HepG2 (cell line): ENCODE data around the gene RBFOX1. TPM values are rescaled to one million over a fixed set of nuclear protein-coding genes. Genes with fewer than 3 reads are reported as not detected.

Source experiments
- ATAC-seq: fragments of 200-7000 bp; cut with Tn5 transposase; 3 replicates; pipeline ENCODE4 v1.9.1; 2020; ENCODE audit warnings: mild to moderate bottlenecking, moderate library complexity
- BruUV-seq: library from RNA; stranded (reverse); fragments of 400-500 nt; replicated peaks from 2 replicates; lab custom pipeline; 2021; lab: Mats Ljungman, UMichigan
- CTCF ChIA-PET: fragments of 300-600 bp; formaldehyde crosslinking; extraction: SDS; loops from one replicate; lab custom pipeline; 2021; ENCODE audit warnings: low total read pairs, inconsistent platforms, low intra/inter-chr PET ratio; lab: Yijun Ruan, JAX
- POLR2A ChIA-PET: fragments of 350-600 bp; sonication (Branson Sonifier 250); formaldehyde crosslinking; loops from one replicate; lab custom pipeline; 2020; ENCODE audit warnings: antibody characterized with exemption, inconsistent platforms; lab: Yijun Ruan, JAX
- DNase-seq: peaks from one replicate; pipeline ENCODE4 v3.0.0-alpha.2; 2015; ENCODE audit warnings: low spot score
- FAIRE-seq: peaks from 3 replicates; lab custom pipeline; 2011; peaks lifted over from hg19 to GRCh38; lab: Jason Lieb, UNC
- H2AFZ ChIP-seq: one replicate; pipeline ENCODE4 v1.6.1; 2011; ENCODE audit warnings: low read length, inconsistent platforms
- H3K27ac ChIP-seq: fragments of 300-600 bp; 3 replicates; pipeline ENCODE4 v1.8.0; 2011; ENCODE audit warnings: mixed run types, mild to moderate bottlenecking, mixed read lengths, low read length, inconsistent platforms; ENCODE audit not compliant: insufficient read depth; ENCODE audit errors: extremely low read length
- H3K27me3 ChIP-seq, 2 experiments: fragments of 200-600 bp in 1 of 2; 2 replicates in 1 of 2; 3 replicates in 1 of 2; pipeline versions ENCODE4 v1.6.0 to v1.8.0; 2011; ENCODE audit warnings: low read length in 2 of 2, mild to moderate bottlenecking in 2 of 2, moderate library complexity in 2 of 2, inconsistent platforms in 1 of 2; ENCODE audit not compliant: insufficient read depth in 2 of 2, control insufficient read depth in 1 of 2
- H3K36me3 ChIP-seq, 2 experiments: fragments of 200-600 bp in 1 of 2; replicated peaks in 1 of 2; 2 replicates in 1 of 2; 3 replicates in 1 of 2; pipeline versions ENCODE4 v1.5.1 to v1.8.0; 2011; ENCODE audit warnings: low read length in 2 of 2, inconsistent platforms in 1 of 2; ENCODE audit not compliant: insufficient read depth in 2 of 2, control insufficient read depth in 1 of 2
- H3K4me1 ChIP-seq: 2 replicates; pipeline ENCODE4 v1.5.1; 2012; ENCODE audit warnings: low read length, inconsistent platforms; ENCODE audit not compliant: insufficient read depth
- H3K4me2 ChIP-seq: 2 replicates; pipeline ENCODE4 v1.6.0; 2011; ENCODE audit warnings: low read depth, low read length, inconsistent platforms
- H3K4me3 ChIP-seq, 3 experiments: fragments of 200-600 bp in 1 of 3; sonication (generic), shearing (Covaris generic) in 1 of 3; replicated peaks in 1 of 3; 2 replicates each; pipeline ENCODE4 v1.5.1; 2011 to 2016; ENCODE audit warnings: low read length in 3 of 3, inconsistent platforms in 2 of 3, low read depth in 2 of 3, mild to moderate bottlenecking in 2 of 3, control low read depth in 1 of 3, mixed read lengths in 1 of 3; ENCODE audit not compliant: insufficient read depth in 1 of 3
- H3K79me2 ChIP-seq: one replicate; pipeline ENCODE4 v1.6.1; 2011; ENCODE audit warnings: low read length, inconsistent platforms; ENCODE audit not compliant: insufficient read depth
- H3K9ac ChIP-seq: 2 replicates; pipeline ENCODE4 v1.6.0; 2011; ENCODE audit warnings: mild to moderate bottlenecking, low read depth, low read length, inconsistent platforms; ENCODE audit not compliant: insufficient read depth
- H3K9me3 ChIP-seq: 2 replicates; pipeline ENCODE4 v1.5.1; 2012; ENCODE audit warnings: mild to moderate bottlenecking, low read length
- H4K20me1 ChIP-seq: 2 replicates; pipeline ENCODE4 v1.6.0; 2011; ENCODE audit warnings: inconsistent platforms, mild to moderate bottlenecking, low read length, moderate library complexity; ENCODE audit not compliant: insufficient read depth
- CAMTA2 ChIP-seq: sonication (generic); formaldehyde crosslinking; IDR thresholded peaks from 2 replicates; pipeline ENCODE4 v1.4.0; 2020; ENCODE audit warnings: mild to moderate bottlenecking, missing genetic modification reagents, borderline replicate concordance
- GATA4 ChIP-seq: sonication (generic); IDR thresholded peaks from 2 replicates; pipeline ENCODE4 v1.6.1; 2016; ENCODE audit warnings: antibody characterized with exemption, low read depth, borderline replicate concordance
- NFE2 ChIP-seq: sonication (generic); formaldehyde crosslinking; IDR thresholded peaks from 2 replicates; pipeline ENCODE4 v1.4.0; 2020; ENCODE audit warnings: missing genetic modification reagents
- NFYB ChIP-seq: sonication (generic); formaldehyde crosslinking; IDR thresholded peaks from 2 replicates; pipeline ENCODE4 v1.4.0; 2020; ENCODE audit warnings: missing genetic modification reagents
- SOX5 ChIP-seq: IDR thresholded peaks from 2 replicates; pipeline ENCODE4 v1.6.1; 2016; ENCODE audit warnings: borderline replicate concordance
- TCF7L2 ChIP-seq: IDR thresholded peaks from 2 replicates; pipeline ENCODE4 v1.6.1; 2011; ENCODE audit warnings: mild to moderate bottlenecking, low read depth, low read length, moderate library complexity
- ZNF234 ChIP-seq: sonication (generic); formaldehyde crosslinking; conservative IDR thresholded peaks from 2 replicates; pipeline ENCODE4 v1.5.1; 2020; ENCODE audit warnings: mild to moderate bottlenecking, missing genetic modification reagents
- ZNF530 ChIP-seq: sonication (generic); formaldehyde crosslinking; IDR thresholded peaks from 2 replicates; pipeline ENCODE4 v1.5.0; 2020; ENCODE audit warnings: low read depth, mild to moderate bottlenecking, missing genetic modification reagents
- ZNF674 ChIP-seq: sonication (generic); formaldehyde crosslinking; IDR thresholded peaks from 2 replicates; pipeline ENCODE4 v1.5.0; 2020; ENCODE audit warnings: low read depth, mild to moderate bottlenecking, missing genetic modification reagents
- WGBS: methylation state at CpG from one replicate; pipeline ENCODE4 v1.1.6; 2017; ENCODE audit warnings: low lambda C conversion rate; 5-methylcytosine and 5-hydroxymethylcytosine counted together
- in situ Hi-C: cut with HindIII; loops from 2 replicates; pipeline ENCODE4 v1.10.0; 2017; ENCODE audit warnings: low pct_unique_long_range_greater_than_20kb; ENCODE audit not compliant: extremely low pct_ligation_motif_present
- intact Hi-C: fragments of 100-400 bp; cut with micrococcal nuclease; formaldehyde crosslinking; loops from one replicate; pipeline ENCODE4 v1.10.0; 2022; ENCODE audit not compliant: unreplicated experiment
- polyA plus RNA-seq, 8 experiments: library from polyadenylated mRNA; depleted of rRNA in 3 of 8; stranded (reverse) in 7 of 8; unstranded in 1 of 8; fragments of >200 nt; fragmentation: Illumina TruSeq in 4 of 8; extraction: Trizol in 4 of 8; gene quantifications; 2 replicates each; pipeline versions ENCODE4 v1.2.1 to v1.2.3, GENCODE V29; 2011 to 2016; ENCODE audit warnings: low read depth in 4 of 8, missing spikeins in 1 of 8, mixed read lengths in 1 of 8; ENCODE audit not compliant: insufficient read depth in 1 of 8
- total RNA-seq, 5 experiments: library from RNA; depleted of rRNA; stranded (reverse); fragments of >200 nt; fragmentation: Illumina TruSeq; extraction: Trizol; gene quantifications; 2 replicates each; pipeline ENCODE4 v1.2.3, GENCODE V29; 2016; ENCODE audit warnings: low read depth in 1 of 5
- TF ChIP-seq, protein P1 (sequence below): sonication (generic); formaldehyde crosslinking; IDR thresholded peaks from 2 replicates; pipeline ENCODE4 v1.4.0; 2020; ENCODE audit warnings: missing genetic modification reagents, borderline replicate concordance
- TF ChIP-seq, protein P2 (sequence below): sonication (generic); formaldehyde crosslinking; IDR thresholded peaks from 2 replicates; pipeline ENCODE4 v1.4.0; 2020; ENCODE audit warnings: mild to moderate bottlenecking, missing genetic modification reagents
- TF ChIP-seq, protein P3 (sequence below): sonication (generic); formaldehyde crosslinking; IDR thresholded peaks from 2 replicates; pipeline ENCODE4 v1.4.0; 2020; ENCODE audit warnings: low read depth, mild to moderate bottlenecking, missing genetic modification reagents
- TF ChIP-seq, protein P4 (sequence below): sonication (generic); formaldehyde crosslinking; conservative IDR thresholded peaks from 2 replicates; pipeline ENCODE4 v1.8.0; 2022; ENCODE audit warnings: low read depth, missing genetic modification reagents
- TF ChIP-seq, protein P5 (sequence below): IDR thresholded peaks from 2 replicates; pipeline ENCODE4 v1.6.1; 2016; ENCODE audit warnings: control low read depth

RBFOX1 gene
- total and polyA plus RNA-seq, 2 of the 13 experiments (the other 11 are each of a cell fraction or from before 2014, with no cell fraction given), result not detected

DNA sequence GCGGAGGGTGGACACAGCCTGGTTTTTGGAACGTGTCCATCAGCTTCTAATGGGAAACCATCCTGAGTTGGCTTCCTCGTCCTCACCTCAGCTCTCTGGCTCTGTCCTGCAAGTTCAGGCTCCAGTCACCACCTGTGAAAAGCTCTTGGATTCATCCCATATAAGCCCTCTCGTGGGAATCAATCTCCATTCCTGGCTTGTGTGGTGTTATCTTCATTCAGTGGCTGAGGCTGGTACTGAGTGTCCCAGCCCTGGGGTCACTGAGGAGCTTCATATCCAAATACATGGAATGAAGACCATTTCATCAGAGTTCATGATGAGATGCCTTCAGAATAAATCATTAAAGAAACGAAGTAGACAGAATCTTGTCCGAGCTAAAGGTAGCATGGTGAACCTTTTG, 189.2 kb downstream of the RBFOX1 start (continued):
- TF ChIP-seq, protein P1, sequence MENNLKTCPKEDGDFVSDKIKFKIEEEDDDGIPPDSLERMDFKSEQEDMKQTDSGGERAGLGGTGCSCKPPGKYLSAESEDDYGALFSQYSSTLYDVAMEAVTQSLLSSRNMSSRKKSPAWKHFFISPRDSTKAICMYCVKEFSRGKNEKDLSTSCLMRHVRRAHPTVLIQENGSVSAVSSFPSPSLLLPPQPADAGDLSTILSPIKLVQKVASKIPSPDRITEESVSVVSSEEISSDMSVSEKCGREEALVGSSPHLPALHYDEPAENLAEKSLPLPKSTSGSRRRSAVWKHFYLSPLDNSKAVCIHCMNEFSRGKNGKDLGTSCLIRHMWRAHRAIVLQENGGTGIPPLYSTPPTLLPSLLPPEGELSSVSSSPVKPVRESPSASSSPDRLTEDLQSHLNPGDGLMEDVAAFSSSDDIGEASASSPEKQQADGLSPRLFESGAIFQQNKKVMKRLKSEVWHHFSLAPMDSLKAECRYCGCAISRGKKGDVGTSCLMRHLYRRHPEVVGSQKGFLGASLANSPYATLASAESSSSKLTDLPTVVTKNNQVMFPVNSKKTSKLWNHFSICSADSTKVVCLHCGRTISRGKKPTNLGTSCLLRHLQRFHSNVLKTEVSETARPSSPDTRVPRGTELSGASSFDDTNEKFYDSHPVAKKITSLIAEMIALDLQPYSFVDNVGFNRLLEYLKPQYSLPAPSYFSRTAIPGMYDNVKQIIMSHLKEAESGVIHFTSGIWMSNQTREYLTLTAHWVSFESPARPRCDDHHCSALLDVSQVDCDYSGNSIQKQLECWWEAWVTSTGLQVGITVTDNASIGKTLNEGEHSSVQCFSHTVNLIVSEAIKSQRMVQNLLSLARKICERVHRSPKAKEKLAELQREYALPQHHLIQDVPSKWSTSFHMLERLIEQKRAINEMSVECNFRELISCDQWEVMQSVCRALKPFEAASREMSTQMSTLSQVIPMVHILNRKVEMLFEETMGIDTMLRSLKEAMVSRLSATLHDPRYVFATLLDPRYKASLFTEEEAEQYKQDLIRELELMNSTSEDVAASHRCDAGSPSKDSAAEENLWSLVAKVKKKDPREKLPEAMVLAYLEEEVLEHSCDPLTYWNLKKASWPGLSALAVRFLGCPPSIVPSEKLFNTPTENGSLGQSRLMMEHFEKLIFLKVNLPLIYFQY (CRISPR knock-in tag), result no peak
- TF ChIP-seq, protein P2, sequence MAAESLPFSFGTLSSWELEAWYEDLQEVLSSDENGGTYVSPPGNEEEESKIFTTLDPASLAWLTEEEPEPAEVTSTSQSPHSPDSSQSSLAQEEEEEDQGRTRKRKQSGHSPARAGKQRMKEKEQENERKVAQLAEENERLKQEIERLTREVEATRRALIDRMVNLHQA (CRISPR knock-in tag), result no peak
- TF ChIP-seq, protein P3, sequence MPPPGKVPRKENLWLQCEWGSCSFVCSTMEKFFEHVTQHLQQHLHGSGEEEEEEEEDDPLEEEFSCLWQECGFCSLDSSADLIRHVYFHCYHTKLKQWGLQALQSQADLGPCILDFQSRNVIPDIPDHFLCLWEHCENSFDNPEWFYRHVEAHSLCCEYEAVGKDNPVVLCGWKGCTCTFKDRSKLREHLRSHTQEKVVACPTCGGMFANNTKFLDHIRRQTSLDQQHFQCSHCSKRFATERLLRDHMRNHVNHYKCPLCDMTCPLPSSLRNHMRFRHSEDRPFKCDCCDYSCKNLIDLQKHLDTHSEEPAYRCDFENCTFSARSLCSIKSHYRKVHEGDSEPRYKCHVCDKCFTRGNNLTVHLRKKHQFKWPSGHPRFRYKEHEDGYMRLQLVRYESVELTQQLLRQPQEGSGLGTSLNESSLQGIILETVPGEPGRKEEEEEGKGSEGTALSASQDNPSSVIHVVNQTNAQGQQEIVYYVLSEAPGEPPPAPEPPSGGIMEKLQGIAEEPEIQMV (CRISPR knock-in tag), result no peak
- no peak for TF ChIP-seq TCF7L2
- TF ChIP-seq, all 625 proteins: peak for 0

DNA sequence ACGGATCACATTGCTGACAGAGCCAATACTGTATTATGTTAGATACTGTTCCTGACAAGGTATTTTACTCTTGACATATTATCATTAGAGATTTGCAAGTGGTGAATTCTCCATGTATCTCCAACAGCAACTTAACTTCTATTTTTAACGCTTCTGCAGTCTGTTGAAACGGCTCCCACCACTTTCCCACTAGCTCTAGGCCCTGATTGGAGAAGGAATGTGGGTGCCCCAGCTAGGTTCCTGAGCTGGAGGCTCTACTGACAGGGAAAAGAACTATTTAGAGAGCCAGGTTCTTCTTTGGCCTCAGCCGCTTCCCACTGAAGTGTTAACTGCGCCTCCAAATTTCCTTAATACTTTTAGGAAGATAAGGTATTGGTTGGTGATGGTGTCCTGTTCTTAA, 191.8 kb downstream of the RBFOX1 start:
- no peak for ATAC-seq
- in situ Hi-C loops, result no loop called here

More for the DNA sequence above, 191.8 kb downstream of the RBFOX1 start:
- no peak overlapping the region for H3K9ac ChIP-seq
- H3K4me1 ChIP-seq, result no peaks in the 10 kb centered on the region
- TF ChIP-seq NFE2 (CRISPR knock-in tag) (no peak), NFYB (CRISPR knock-in tag) (no peak), ZNF674 (CRISPR knock-in tag) (no peak), GATA4 (no peak), SOX5 (CRISPR knock-in tag) (no peak), CAMTA2 (CRISPR knock-in tag) (no peak), ZNF530 (no peak), ZNF234 (CRISPR knock-in tag) (no peak)
- TF ChIP-seq, protein P4, sequence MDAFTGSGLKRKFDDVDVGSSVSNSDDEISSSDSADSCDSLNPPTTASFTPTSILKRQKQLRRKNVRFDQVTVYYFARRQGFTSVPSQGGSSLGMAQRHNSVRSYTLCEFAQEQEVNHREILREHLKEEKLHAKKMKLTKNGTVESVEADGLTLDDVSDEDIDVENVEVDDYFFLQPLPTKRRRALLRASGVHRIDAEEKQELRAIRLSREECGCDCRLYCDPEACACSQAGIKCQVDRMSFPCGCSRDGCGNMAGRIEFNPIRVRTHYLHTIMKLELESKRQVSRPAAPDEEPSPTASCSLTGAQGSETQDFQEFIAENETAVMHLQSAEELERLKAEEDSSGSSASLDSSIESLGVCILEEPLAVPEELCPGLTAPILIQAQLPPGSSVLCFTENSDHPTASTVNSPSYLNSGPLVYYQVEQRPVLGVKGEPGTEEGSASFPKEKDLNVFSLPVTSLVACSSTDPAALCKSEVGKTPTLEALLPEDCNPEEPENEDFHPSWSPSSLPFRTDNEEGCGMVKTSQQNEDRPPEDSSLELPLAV, result no peak
- TF ChIP-seq, protein P5, sequence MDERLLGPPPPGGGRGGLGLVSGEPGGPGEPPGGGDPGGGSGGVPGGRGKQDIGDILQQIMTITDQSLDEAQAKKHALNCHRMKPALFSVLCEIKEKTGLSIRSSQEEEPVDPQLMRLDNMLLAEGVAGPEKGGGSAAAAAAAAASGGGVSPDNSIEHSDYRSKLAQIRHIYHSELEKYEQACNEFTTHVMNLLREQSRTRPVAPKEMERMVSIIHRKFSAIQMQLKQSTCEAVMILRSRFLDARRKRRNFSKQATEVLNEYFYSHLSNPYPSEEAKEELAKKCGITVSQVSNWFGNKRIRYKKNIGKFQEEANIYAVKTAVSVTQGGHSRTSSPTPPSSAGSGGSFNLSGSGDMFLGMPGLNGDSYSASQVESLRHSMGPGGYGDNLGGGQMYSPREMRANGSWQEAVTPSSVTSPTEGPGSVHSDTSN (CRISPR knock-in tag), result no peak
- no TSS peak for BruUV-seq
- WGBS, result 10% methylated on average over 5 of the region's 5 CpGs
- no peaks in the 10 kb centered on the region for H3K36me3 ChIP-seq
- H3K79me2 ChIP-seq, result no peaks in the 10 kb centered on the region
- H3K9me3 ChIP-seq, result peaks cover 30% of the 10 kb centered on the region
- no peak for FAIRE-seq
- no peaks in the 10 kb centered on the region for H3K27me3 ChIP-seq
- H3K4me3 ChIP-seq, result no peak overlapping the region
- H4K20me1 ChIP-seq, result no peaks in the 10 kb centered on the region
- H3K4me2 ChIP-seq, result no peak overlapping the region
- DNase-seq, result no peak
- POLR2A ChIA-PET, result no interaction called here
- H2AFZ ChIP-seq, result no peak overlapping the region
- CTCF ChIA-PET, result no interaction called here
- intact Hi-C loops, result no loop called here
- H3K27ac ChIP-seq, result no peak overlapping the region
